ENCODE measurements around the gene GLT6D1. TPM values are rescaled to one million over a fixed set of nuclear protein-coding genes. Genes with fewer than 3 reads are reported as not detected.

The GLT6D1 gene
- total RNA-seq, 1 donor from 2014 or later: not detected

- no peaks in the 10 kb centered on the region for H3K4me1 ChIP-seq
- TF ChIP-seq, protein P1, sequence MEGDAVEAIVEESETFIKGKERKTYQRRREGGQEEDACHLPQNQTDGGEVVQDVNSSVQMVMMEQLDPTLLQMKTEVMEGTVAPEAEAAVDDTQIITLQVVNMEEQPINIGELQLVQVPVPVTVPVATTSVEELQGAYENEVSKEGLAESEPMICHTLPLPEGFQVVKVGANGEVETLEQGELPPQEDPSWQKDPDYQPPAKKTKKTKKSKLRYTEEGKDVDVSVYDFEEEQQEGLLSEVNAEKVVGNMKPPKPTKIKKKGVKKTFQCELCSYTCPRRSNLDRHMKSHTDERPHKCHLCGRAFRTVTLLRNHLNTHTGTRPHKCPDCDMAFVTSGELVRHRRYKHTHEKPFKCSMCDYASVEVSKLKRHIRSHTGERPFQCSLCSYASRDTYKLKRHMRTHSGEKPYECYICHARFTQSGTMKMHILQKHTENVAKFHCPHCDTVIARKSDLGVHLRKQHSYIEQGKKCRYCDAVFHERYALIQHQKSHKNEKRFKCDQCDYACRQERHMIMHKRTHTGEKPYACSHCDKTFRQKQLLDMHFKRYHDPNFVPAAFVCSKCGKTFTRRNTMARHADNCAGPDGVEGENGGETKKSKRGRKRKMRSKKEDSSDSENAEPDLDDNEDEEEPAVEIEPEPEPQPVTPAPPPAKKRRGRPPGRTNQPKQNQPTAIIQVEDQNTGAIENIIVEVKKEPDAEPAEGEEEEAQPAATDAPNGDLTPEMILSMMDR (IDR thresholded peaks at IDR 0.05; ENCODE audit: borderline replicate concordance): no peak
- no peaks in the 10 kb centered on the region for H3K9me3 ChIP-seq (replicated peaks)
- no peak overlapping the region for H3K27ac ChIP-seq (replicated peaks)
- peaks cover 94% of the 10 kb centered on the region for H3K27me3 ChIP-seq (ENCODE audit: low read depth)
- intact Hi-C loops (cut with micrococcal nuclease): no loop called here
- no peaks in the 10 kb centered on the region for H3K36me3 ChIP-seq
- DNase-seq: no peak
- H3K4me3 ChIP-seq: no peak overlapping the region
Observed at GRCh38 chr9:135614821-135615665, 24.3 kb downstream of the GLT6D1 start.

DNA sequence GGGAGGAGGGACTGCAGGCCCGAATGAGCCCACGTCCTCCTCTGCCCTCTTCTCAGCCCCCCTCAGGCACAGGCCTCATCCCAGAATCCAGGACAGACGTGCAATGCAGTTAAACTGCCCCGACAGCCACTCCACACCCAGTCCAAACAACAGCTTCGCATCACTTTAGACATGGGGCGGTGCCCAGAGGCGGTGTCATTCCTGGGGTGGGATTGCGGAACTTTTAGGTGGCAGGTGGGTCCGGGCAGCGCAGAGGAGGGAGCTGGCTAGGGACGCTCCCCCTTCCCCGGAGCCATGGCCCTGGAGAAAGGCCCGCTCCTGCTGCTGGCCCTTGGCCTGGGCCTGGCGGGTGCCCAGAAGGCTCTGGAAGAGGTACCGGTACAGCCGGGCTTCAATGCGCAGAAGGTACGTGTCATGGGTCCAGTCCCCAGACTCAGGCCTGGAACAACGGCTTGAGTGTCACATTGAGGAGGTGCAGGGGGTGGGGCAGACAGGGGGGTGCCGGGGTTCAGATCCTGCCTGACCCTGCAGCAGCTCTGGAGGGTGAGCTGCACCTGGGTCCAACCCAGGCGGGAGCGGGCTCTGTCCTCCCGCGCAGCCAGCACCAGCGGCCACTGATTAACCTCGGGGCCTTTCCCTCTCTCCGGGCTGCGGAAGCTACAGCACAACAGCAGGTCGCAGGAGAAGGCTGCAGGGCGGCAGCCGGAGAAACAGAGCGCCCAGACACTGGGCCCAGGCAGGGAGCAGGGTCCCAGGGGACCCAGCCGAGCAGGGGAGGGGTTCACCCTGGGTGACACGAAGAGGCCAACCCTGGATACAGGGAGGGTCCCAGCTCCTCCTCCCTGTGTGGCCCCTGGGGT is 25.2 kb downstream of the GLT6D1 start:
- intact Hi-C loops (cut with micrococcal nuclease): no loop called here
- no peaks in the 10 kb centered on the region for H3K36me3 ChIP-seq
- DNase-seq: no peak
- H3K9me3 ChIP-seq (replicated peaks): no peaks in the 10 kb centered on the region
- no peak overlapping the region for H3K4me3 ChIP-seq
- H3K27me3 ChIP-seq (ENCODE audit: low read depth): peaks cover 96% of the 10 kb centered on the region
- no peak overlapping the region for H3K27ac ChIP-seq (replicated peaks)
- no peaks in the 10 kb centered on the region for H3K4me1 ChIP-seq
- TF ChIP-seq, protein P1 (IDR thresholded peaks at IDR 0.05; ENCODE audit: borderline replicate concordance): no peak

DNA sequence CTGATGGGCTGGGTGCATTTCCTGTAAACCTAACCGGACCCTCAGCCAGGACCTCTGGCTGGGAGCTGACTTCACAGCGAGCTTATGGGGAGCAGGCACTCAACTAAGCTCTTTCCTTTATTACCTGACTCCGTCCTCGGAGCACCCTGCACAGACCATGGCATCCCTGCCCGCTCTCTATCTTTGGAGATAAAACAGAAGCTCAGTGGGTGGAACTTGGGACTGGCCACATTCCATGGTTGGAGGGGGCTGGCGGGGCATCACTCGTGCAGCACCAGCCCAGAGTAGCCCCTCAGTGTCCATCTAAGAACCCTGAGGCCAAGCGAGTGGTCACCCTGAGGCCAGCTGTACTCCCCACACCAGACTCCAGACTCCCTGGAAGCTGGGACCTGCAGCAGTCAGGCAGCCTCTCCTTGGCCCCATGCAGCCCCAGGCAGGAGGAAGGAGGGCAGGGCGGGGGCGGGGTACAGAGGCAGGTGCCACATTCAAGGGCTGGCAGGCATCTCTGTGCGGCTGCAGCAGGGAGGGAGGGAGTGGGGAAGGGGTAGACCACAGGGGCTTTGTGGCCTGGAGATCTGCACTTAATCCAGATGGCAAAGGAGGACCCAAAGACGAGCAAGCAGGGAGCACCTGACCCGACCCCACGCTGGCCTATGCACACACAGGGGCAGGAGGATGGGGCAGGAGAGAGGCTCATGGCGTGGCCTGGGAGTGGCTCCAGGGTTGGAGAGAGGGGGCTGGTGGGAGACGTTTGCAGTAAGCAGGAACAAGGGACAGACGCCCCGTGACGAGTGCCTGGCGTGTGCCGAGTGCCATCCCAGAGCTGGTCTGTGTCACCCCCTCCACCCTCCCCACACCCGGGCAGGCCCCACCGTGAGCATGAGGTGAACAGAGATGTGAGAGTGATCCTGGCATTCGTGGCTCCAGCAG is 26.1 kb downstream of the GLT6D1 start:
- TF ChIP-seq, protein P1 (IDR thresholded peaks at IDR 0.05; ENCODE audit: borderline replicate concordance): no peak
- H3K36me3 ChIP-seq: no peaks in the 10 kb centered on the region
- no peaks in the 10 kb centered on the region for H3K4me1 ChIP-seq
- no peak overlapping the region for H3K27ac ChIP-seq (replicated peaks)
- H3K4me3 ChIP-seq: no peak overlapping the region
- H3K27me3 ChIP-seq (ENCODE audit: low read depth): peaks cover 95% of the 10 kb centered on the region
- intact Hi-C loops (cut with micrococcal nuclease): no loop called here
- no peaks in the 10 kb centered on the region for H3K9me3 ChIP-seq (replicated peaks)
- DNase-seq: no peak

- no peaks in the 10 kb centered on the region for H3K36me3 ChIP-seq
- no peak overlapping the region for H3K27ac ChIP-seq (replicated peaks)
- no peak for DNase-seq
- H3K4me1 ChIP-seq: no peaks in the 10 kb centered on the region
- TF ChIP-seq, protein P1 (IDR thresholded peaks at IDR 0.05; ENCODE audit: borderline replicate concordance): no peak
- H3K9me3 ChIP-seq (replicated peaks): no peaks in the 10 kb centered on the region
- intact Hi-C loops (cut with micrococcal nuclease): no loop called here
- peaks cover 89% of the 10 kb centered on the region for H3K27me3 ChIP-seq (ENCODE audit: low read depth)
- no peak overlapping the region for H3K4me3 ChIP-seq
Observed at GRCh38 chr9:135612437-135612836, 26.9 kb downstream of the GLT6D1 start.

GRCh38 chr9:135611875-135612209 is 27.5 kb downstream of the GLT6D1 start:
- H3K36me3 ChIP-seq: no peaks in the 10 kb centered on the region
- no peak overlapping the region for H3K4me3 ChIP-seq
- DNase-seq: no peak
- H3K4me1 ChIP-seq: no peaks in the 10 kb centered on the region
- no peak overlapping the region for H3K27ac ChIP-seq (replicated peaks)
- H3K9me3 ChIP-seq (replicated peaks): no peaks in the 10 kb centered on the region
- intact Hi-C loops (cut with micrococcal nuclease): no loop called here
- peaks cover 83% of the 10 kb centered on the region for H3K27me3 ChIP-seq (ENCODE audit: low read depth)
- TF ChIP-seq, protein P1 (IDR thresholded peaks at IDR 0.05; ENCODE audit: borderline replicate concordance): no peak

All from left ventricle myocardium inferior (tissue), 1 donor.